HepG2 (cell line): ENCODE measurements around the gene PIP4K2C. TPM values are rescaled to one million over a fixed set of nuclear protein-coding genes. Genes with fewer than 3 reads are reported as not detected.

ENCODE experiments used
- CBX1 ChIP-seq: IDR thresholded peaks from one replicate; pipeline ENCODE4 v1.6.1; 2016; ENCODE audit warnings: antibody characterized with exemption, low read depth
- CENPX ChIP-seq: sonication (generic); formaldehyde crosslinking; IDR thresholded peaks from 2 replicates; pipeline ENCODE4 v1.9.0; 2021; ENCODE audit warnings: mild to moderate bottlenecking, missing genetic modification reagents, moderate library complexity
- HIVEP1 ChIP-seq: sonication (generic); formaldehyde crosslinking; IDR thresholded peaks from 2 replicates; pipeline ENCODE4 v1.4.0; 2020; ENCODE audit warnings: mild to moderate bottlenecking, missing genetic modification reagents
- MXI1 ChIP-seq: IDR thresholded peaks from 3 replicates; pipeline ENCODE4 v1.6.1; 2012; ENCODE audit warnings: low read depth, low read length, inconsistent platforms, borderline replicate concordance
- PAWR ChIP-seq: sonication (generic); formaldehyde crosslinking; IDR thresholded peaks from 2 replicates; pipeline ENCODE4 v1.4.0; 2020; ENCODE audit warnings: missing genetic modification reagents, mild to moderate bottlenecking, borderline replicate concordance
- USF2 ChIP-seq, 2 experiments: sonication (generic) in 1 of 2; formaldehyde crosslinking in 1 of 2; IDR thresholded peaks; 2 replicates each; pipeline versions ENCODE4 v1.5.1 to v1.6.1; 2011 to 2020; ENCODE audit warnings: borderline replicate concordance in 1 of 2, low read depth in 1 of 2, low read length in 1 of 2, mild to moderate bottlenecking in 1 of 2, missing genetic modification reagents in 1 of 2, moderate library complexity in 1 of 2
- ZBTB4 ChIP-seq: sonication (generic); formaldehyde crosslinking; IDR thresholded peaks from 2 replicates; pipeline ENCODE4 v1.4.0; 2020; ENCODE audit warnings: missing genetic modification reagents, mild to moderate bottlenecking, borderline replicate concordance
- ZFP36 ChIP-seq: fragments of 150-350 bp; IDR thresholded peaks from 2 replicates; pipeline ENCODE4 v1.6.1; 2018; ENCODE audit warnings: borderline replicate concordance, low read length, low read depth; ENCODE audit not compliant: partially characterized antibody
- ZNF142 ChIP-seq: sonication (generic); formaldehyde crosslinking; IDR thresholded peaks from 2 replicates; pipeline ENCODE4 v1.4.0; 2020; ENCODE audit warnings: missing genetic modification reagents
- ZNF441 ChIP-seq: sonication (generic); formaldehyde crosslinking; IDR thresholded peaks from 2 replicates; pipeline ENCODE4 v1.7.0; 2021; ENCODE audit warnings: missing genetic modification reagents, borderline replicate concordance
- ZNF547 ChIP-seq: sonication (generic); formaldehyde crosslinking; IDR thresholded peaks from 2 replicates; pipeline ENCODE4 v1.5.1; 2020; ENCODE audit warnings: mild to moderate bottlenecking, missing genetic modification reagents
- polyA plus RNA-seq, 8 experiments: library from polyadenylated mRNA; depleted of rRNA in 3 of 8; stranded (reverse) in 7 of 8; unstranded in 1 of 8; fragments of >200 nt; fragmentation: Illumina TruSeq in 4 of 8; extraction: Trizol in 4 of 8; gene quantifications; 2 replicates each; pipeline versions ENCODE4 v1.2.1 to v1.2.3, GENCODE V29; 2011 to 2016; ENCODE audit warnings: low read depth in 4 of 8, missing spikeins in 1 of 8, mixed read lengths in 1 of 8; ENCODE audit not compliant: insufficient read depth in 1 of 8
- total RNA-seq, 5 experiments: library from RNA; depleted of rRNA; stranded (reverse); fragments of >200 nt; fragmentation: Illumina TruSeq; extraction: Trizol; gene quantifications; 2 replicates each; pipeline ENCODE4 v1.2.3, GENCODE V29; 2016; ENCODE audit warnings: low read depth in 1 of 5
- TF ChIP-seq, protein P1 (sequence below): sonication (generic); formaldehyde crosslinking; IDR thresholded peaks from 2 replicates; pipeline ENCODE4 v1.4.0; 2020; ENCODE audit warnings: missing genetic modification reagents

PIP4K2C gene
- total and polyA plus RNA-seq, 2 of the 13 experiments (the other 11 are each of a cell fraction or from before 2014, with no cell fraction given), result 23.3 to 26.4 TPM

GRCh38 chr12:57546438-57547287 lies 44.3 kb upstream of the PIP4K2C start, which contains the start of gene DCTN2 (continued):
- TF ChIP-seq ZNF142 (CRISPR knock-in tag) (no peak), CENPX (no peak), MXI1 (peak; percentile 73; the same call in 1 of the 3 replicates), HIVEP1 (CRISPR knock-in tag) (no peak), ZNF547 (no peak), USF2 (IDR thresholded peaks at IDR 0.05; ENCODE audit: low read depth, low read length) (no peak), USF2 (CRISPR knock-in tag; IDR thresholded peaks at IDR 0.05; ENCODE audit: borderline replicate concordance) (no peak), ZBTB4 (CRISPR knock-in tag) (no peak), ZNF441 (no peak), PAWR (CRISPR knock-in tag) (no peak), CBX1 (no peak), ZFP36 (no peak)
- TF ChIP-seq, protein P1, sequence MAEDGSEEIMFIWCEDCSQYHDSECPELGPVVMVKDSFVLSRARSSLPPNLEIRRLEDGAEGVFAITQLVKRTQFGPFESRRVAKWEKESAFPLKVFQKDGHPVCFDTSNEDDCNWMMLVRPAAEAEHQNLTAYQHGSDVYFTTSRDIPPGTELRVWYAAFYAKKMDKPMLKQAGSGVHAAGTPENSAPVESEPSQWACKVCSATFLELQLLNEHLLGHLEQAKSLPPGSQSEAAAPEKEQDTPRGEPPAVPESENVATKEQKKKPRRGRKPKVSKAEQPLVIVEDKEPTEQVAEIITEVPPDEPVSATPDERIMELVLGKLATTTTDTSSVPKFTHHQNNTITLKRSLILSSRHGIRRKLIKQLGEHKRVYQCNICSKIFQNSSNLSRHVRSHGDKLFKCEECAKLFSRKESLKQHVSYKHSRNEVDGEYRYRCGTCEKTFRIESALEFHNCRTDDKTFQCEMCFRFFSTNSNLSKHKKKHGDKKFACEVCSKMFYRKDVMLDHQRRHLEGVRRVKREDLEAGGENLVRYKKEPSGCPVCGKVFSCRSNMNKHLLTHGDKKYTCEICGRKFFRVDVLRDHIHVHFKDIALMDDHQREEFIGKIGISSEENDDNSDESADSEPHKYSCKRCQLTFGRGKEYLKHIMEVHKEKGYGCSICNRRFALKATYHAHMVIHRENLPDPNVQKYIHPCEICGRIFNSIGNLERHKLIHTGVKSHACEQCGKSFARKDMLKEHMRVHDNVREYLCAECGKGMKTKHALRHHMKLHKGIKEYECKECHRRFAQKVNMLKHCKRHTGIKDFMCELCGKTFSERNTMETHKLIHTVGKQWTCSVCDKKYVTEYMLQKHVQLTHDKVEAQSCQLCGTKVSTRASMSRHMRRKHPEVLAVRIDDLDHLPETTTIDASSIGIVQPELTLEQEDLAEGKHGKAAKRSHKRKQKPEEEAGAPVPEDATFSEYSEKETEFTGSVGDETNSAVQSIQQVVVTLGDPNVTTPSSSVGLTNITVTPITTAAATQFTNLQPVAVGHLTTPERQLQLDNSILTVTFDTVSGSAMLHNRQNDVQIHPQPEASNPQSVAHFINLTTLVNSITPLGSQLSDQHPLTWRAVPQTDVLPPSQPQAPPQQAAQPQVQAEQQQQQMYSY (CRISPR knock-in tag), result no peak
